WTC11 (cell line): Measurements from ENCODE around the gene RHBDD2. TPM values are rescaled to one million over a fixed set of nuclear protein-coding genes. Genes with fewer than 3 reads are reported as not detected.

Experiments
- ATAC-seq: fragments of 200-7000 bp; cut with Tn5 transposase; 2 replicates; pipeline ENCODE4 v1.10.0; 2021; ENCODE audit warnings: mild to moderate bottlenecking, moderate library complexity
- CTCF ChIA-PET: fragments of 300-600 bp; sonication (Branson Sonifier 250); formaldehyde crosslinking; loops from one replicate; lab custom pipeline; 2021; ENCODE audit warnings: antibody characterized with exemption; lab: Charles Lee
- POLR2A ChIA-PET: fragments of 350-600 bp; sonication (Branson Sonifier 250); formaldehyde crosslinking; loops from one replicate; lab custom pipeline; 2021; ENCODE audit warnings: antibody characterized with exemption; lab: Charles Lee
- DNase-seq: peaks from one replicate; pipeline ENCODE4 v3.0.0; 2021; ENCODE audit warnings: low spot score
- H3K27ac Mint-ChIP-seq: 2 replicates; pipeline ENCODE4 v1.8.0; 2021; ENCODE audit warnings: mixed read lengths
- H3K27me3 Mint-ChIP-seq: 2 replicates; pipeline ENCODE4 v1.8.0; 2021; ENCODE audit warnings: low read depth, mild to moderate bottlenecking, moderate library complexity, mixed read lengths
- H3K36me3 Mint-ChIP-seq: 2 replicates; pipeline ENCODE4 v1.8.0; 2021; ENCODE audit warnings: mixed read lengths
- H3K4me1 Mint-ChIP-seq: 2 replicates; pipeline ENCODE4 v1.8.0; 2022; ENCODE audit warnings: mixed read lengths
- H3K4me3 Mint-ChIP-seq: 2 replicates; pipeline ENCODE4 v1.8.0; 2021; ENCODE audit warnings: mild to moderate bottlenecking, moderate library complexity, mixed read lengths
- H3K9me3 Mint-ChIP-seq: 2 replicates; pipeline ENCODE4 v1.8.0; 2021; ENCODE audit warnings: mixed read lengths
- CREM ChIP-seq: sonication (generic); formaldehyde crosslinking; IDR thresholded peaks from 2 replicates; pipeline ENCODE4 v1.8.1; 2022; ENCODE audit warnings: mild to moderate bottlenecking, missing genetic modification reagents, moderate library complexity
- CTCF ChIP-seq: fragments of 200-600 bp; IDR thresholded peaks from 2 replicates; pipeline ENCODE4 v1.8.0; 2022; ENCODE audit warnings: antibody characterized with exemption
- ESRRA ChIP-seq: sonication (generic); formaldehyde crosslinking; IDR thresholded peaks from 2 replicates; pipeline ENCODE4 v1.8.1; 2022; ENCODE audit warnings: mild to moderate bottlenecking, missing genetic modification reagents, borderline replicate concordance
- FOXK1 ChIP-seq: sonication (generic); formaldehyde crosslinking; IDR thresholded peaks from 2 replicates; pipeline ENCODE4 v1.8.0; 2022; ENCODE audit warnings: mild to moderate bottlenecking, moderate library complexity, missing genetic modification reagents
- GRHL2 ChIP-seq: fragments of 250-450 bp; sonication (Bioruptor Pico); IDR thresholded peaks from 2 replicates; pipeline ENCODE4 v1.8.0; 2022; ENCODE audit warnings: mild to moderate bottlenecking, moderate library complexity; ENCODE audit not compliant: insufficient replicate concordance, severe bottlenecking
- IRF2 ChIP-seq: sonication (generic); formaldehyde crosslinking; IDR thresholded peaks from 2 replicates; pipeline ENCODE4 v1.8.0; 2022; ENCODE audit warnings: low read depth, missing genetic modification reagents, borderline replicate concordance
- NR3C1 ChIP-seq: sonication (generic); formaldehyde crosslinking; conservative IDR thresholded peaks from 2 replicates; pipeline ENCODE4 v1.8.1; 2023; ENCODE audit warnings: low read depth, mild to moderate bottlenecking, missing genetic modification reagents
- RORB ChIP-seq: fragments of 250-450 bp; sonication (Bioruptor Pico); IDR thresholded peaks from 2 replicates; pipeline ENCODE4 v1.9.0; 2021; ENCODE audit warnings: mild to moderate bottlenecking
- STAT6 ChIP-seq: sonication (generic); formaldehyde crosslinking; conservative IDR thresholded peaks from 2 replicates; pipeline ENCODE4 v1.8.1; 2023; ENCODE audit warnings: mild to moderate bottlenecking, low read depth, missing genetic modification reagents, moderate library complexity
- TEAD1 ChIP-seq: sonication (generic); formaldehyde crosslinking; IDR thresholded peaks from 2 replicates; pipeline ENCODE4 v1.8.0; 2022; ENCODE audit warnings: mild to moderate bottlenecking, missing genetic modification reagents
- TEAD4 ChIP-seq: sonication (generic); formaldehyde crosslinking; IDR thresholded peaks from 2 replicates; pipeline ENCODE4 v1.8.0; 2022; ENCODE audit warnings: mild to moderate bottlenecking, missing genetic modification reagents
- TP53 ChIP-seq: sonication (generic); formaldehyde crosslinking; IDR thresholded peaks from 2 replicates; pipeline ENCODE4 v1.8.1; 2023; ENCODE audit warnings: mild to moderate bottlenecking, missing genetic modification reagents
- ZNF423 ChIP-seq: fragments of 250-450 bp; sonication (Bioruptor Pico); IDR thresholded peaks from 2 replicates; pipeline ENCODE4 v2.1.2; 2022; ENCODE audit warnings: mild to moderate bottlenecking, moderate library complexity
- total RNA-seq: library from RNA; stranded (reverse); gene quantifications from 3 replicates; pipeline ENCODE4 v1.2.3, GENCODE V29; 2021
- TF ChIP-seq, protein P1 (sequence below): sonication (generic); formaldehyde crosslinking; IDR thresholded peaks from 2 replicates; pipeline ENCODE4 v1.8.1; 2023; ENCODE audit warnings: mild to moderate bottlenecking, missing genetic modification reagents
- TF ChIP-seq, protein P2 (sequence below): sonication (generic); formaldehyde crosslinking; IDR thresholded peaks from 2 replicates; pipeline ENCODE4 v1.8.0; 2022; ENCODE audit warnings: mild to moderate bottlenecking, missing genetic modification reagents
- TF ChIP-seq, protein P3 (sequence below): fragments of 250-450 bp; sonication (Bioruptor Pico); IDR thresholded peaks from 2 replicates; pipeline ENCODE4 v1.9.0; 2021; ENCODE audit warnings: mild to moderate bottlenecking, borderline replicate concordance
- TF ChIP-seq, protein P4 (sequence below): fragments of 250-450 bp; sonication (Bioruptor Pico); IDR thresholded peaks from 2 replicates; pipeline ENCODE4 v1.9.0; 2021; ENCODE audit warnings: mild to moderate bottlenecking

Gene RHBDD2
- total RNA-seq, 1 experiment from 2014 or later, result 34.3 TPM

- TF ChIP-seq, protein P1, sequence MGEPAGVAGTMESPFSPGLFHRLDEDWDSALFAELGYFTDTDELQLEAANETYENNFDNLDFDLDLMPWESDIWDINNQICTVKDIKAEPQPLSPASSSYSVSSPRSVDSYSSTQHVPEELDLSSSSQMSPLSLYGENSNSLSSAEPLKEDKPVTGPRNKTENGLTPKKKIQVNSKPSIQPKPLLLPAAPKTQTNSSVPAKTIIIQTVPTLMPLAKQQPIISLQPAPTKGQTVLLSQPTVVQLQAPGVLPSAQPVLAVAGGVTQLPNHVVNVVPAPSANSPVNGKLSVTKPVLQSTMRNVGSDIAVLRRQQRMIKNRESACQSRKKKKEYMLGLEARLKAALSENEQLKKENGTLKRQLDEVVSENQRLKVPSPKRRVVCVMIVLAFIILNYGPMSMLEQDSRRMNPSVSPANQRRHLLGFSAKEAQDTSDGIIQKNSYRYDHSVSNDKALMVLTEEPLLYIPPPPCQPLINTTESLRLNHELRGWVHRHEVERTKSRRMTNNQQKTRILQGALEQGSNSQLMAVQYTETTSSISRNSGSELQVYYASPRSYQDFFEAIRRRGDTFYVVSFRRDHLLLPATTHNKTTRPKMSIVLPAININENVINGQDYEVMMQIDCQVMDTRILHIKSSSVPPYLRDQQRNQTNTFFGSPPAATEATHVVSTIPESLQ (CRISPR knock-in tag), result no peak
- TF ChIP-seq STAT6 (CRISPR knock-in tag), result no peak
- TF ChIP-seq TP53, result no peak
- TF ChIP-seq, protein P2, sequence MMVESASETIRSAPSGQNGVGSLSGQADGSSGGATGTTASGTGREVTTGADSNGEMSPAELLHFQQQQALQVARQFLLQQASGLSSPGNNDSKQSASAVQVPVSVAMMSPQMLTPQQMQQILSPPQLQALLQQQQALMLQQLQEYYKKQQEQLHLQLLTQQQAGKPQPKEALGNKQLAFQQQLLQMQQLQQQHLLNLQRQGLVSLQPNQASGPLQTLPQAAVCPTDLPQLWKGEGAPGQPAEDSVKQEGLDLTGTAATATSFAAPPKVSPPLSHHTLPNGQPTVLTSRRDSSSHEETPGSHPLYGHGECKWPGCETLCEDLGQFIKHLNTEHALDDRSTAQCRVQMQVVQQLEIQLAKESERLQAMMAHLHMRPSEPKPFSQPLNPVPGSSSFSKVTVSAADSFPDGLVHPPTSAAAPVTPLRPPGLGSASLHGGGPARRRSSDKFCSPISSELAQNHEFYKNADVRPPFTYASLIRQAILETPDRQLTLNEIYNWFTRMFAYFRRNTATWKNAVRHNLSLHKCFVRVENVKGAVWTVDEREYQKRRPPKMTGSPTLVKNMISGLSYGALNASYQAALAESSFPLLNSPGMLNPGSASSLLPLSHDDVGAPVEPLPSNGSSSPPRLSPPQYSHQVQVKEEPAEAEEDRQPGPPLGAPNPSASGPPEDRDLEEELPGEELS (CRISPR knock-in tag), result no peak
- TF ChIP-seq, protein P3, sequence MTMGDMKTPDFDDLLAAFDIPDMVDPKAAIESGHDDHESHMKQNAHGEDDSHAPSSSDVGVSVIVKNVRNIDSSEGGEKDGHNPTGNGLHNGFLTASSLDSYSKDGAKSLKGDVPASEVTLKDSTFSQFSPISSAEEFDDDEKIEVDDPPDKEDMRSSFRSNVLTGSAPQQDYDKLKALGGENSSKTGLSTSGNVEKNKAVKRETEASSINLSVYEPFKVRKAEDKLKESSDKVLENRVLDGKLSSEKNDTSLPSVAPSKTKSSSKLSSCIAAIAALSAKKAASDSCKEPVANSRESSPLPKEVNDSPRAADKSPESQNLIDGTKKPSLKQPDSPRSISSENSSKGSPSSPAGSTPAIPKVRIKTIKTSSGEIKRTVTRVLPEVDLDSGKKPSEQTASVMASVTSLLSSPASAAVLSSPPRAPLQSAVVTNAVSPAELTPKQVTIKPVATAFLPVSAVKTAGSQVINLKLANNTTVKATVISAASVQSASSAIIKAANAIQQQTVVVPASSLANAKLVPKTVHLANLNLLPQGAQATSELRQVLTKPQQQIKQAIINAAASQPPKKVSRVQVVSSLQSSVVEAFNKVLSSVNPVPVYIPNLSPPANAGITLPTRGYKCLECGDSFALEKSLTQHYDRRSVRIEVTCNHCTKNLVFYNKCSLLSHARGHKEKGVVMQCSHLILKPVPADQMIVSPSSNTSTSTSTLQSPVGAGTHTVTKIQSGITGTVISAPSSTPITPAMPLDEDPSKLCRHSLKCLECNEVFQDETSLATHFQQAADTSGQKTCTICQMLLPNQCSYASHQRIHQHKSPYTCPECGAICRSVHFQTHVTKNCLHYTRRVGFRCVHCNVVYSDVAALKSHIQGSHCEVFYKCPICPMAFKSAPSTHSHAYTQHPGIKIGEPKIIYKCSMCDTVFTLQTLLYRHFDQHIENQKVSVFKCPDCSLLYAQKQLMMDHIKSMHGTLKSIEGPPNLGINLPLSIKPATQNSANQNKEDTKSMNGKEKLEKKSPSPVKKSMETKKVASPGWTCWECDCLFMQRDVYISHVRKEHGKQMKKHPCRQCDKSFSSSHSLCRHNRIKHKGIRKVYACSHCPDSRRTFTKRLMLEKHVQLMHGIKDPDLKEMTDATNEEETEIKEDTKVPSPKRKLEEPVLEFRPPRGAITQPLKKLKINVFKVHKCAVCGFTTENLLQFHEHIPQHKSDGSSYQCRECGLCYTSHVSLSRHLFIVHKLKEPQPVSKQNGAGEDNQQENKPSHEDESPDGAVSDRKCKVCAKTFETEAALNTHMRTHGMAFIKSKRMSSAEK (CRISPR knock-in tag), result no peak
Measured at GRCh38 chr7:75916259-75916658, 37.4 kb downstream of the RHBDD2 start (continued).

- ChIA-PET POLR2A (interaction anchor here (0.7 kb wide), 2 partner anchors 10 to 46 kb away, joined by 3 read pairs; no protein-coding TSS in a partner anchor), CTCF (interaction anchor here (4.6 kb wide), 1 partner anchor 50 kb away, joined by 16 read pairs; no protein-coding TSS in a partner anchor)
- ATAC-seq, result no peak
- Mint-ChIP-seq H3K4me1 (peaks cover 36% of the 10 kb centered on the region), H3K36me3 (no peaks in the 10 kb centered on the region; the same call in 1 of the 2 replicates), H3K9me3 (no peaks in the 10 kb centered on the region), H3K4me3 (peak overlapping the region; percentile 87), H3K27me3 (no peaks in the 10 kb centered on the region), H3K27ac (peak overlapping the region; percentile 68)
- no peak for DNase-seq
- TF ChIP-seq CREM (CRISPR knock-in tag) (no peak), FOXK1 (CRISPR knock-in tag) (no peak), CTCF (no peak), TP53 (no peak), RORB (CRISPR knock-in tag) (no peak), ZNF423 (CRISPR knock-in tag) (no peak), ESRRA (CRISPR knock-in tag) (no peak), NR3C1 (CRISPR knock-in tag) (no peak), GRHL2 (CRISPR knock-in tag) (no peak), TEAD1 (CRISPR knock-in tag) (no peak), IRF2 (no peak), TEAD4 (CRISPR knock-in tag) (no peak)
- TF ChIP-seq, protein P4, sequence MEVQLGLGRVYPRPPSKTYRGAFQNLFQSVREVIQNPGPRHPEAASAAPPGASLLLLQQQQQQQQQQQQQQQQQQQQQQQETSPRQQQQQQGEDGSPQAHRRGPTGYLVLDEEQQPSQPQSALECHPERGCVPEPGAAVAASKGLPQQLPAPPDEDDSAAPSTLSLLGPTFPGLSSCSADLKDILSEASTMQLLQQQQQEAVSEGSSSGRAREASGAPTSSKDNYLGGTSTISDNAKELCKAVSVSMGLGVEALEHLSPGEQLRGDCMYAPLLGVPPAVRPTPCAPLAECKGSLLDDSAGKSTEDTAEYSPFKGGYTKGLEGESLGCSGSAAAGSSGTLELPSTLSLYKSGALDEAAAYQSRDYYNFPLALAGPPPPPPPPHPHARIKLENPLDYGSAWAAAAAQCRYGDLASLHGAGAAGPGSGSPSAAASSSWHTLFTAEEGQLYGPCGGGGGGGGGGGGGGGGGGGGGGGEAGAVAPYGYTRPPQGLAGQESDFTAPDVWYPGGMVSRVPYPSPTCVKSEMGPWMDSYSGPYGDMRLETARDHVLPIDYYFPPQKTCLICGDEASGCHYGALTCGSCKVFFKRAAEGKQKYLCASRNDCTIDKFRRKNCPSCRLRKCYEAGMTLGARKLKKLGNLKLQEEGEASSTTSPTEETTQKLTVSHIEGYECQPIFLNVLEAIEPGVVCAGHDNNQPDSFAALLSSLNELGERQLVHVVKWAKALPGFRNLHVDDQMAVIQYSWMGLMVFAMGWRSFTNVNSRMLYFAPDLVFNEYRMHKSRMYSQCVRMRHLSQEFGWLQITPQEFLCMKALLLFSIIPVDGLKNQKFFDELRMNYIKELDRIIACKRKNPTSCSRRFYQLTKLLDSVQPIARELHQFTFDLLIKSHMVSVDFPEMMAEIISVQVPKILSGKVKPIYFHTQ (CRISPR knock-in tag), result no peak
Measured at GRCh38 chr7:75916685-75917634, 38.1 kb downstream of the RHBDD2 start.
